Osteoblast (primary cell): ENCODE measurements around the gene BHLHE40. TPM values are rescaled to one million over a fixed set of nuclear protein-coding genes. Genes with fewer than 3 reads are reported as not detected.
A peak's percentile ranks its signal among the peaks of the same experiment; 100 is the strongest.

ENCODE experiments used
- DNase-seq: peaks from one replicate; pipeline ENCODE4 v3.0.0; 2011; ENCODE audit warnings: low spot score, mixed read lengths; ENCODE audit not compliant: insufficient read length; ENCODE audit errors: missing footprints
- H2AFZ ChIP-seq: 2 replicates; pipeline ENCODE4 v1.6.0; 2011; ENCODE audit warnings: mild to moderate bottlenecking, low read length
- H3K27ac ChIP-seq: 2 replicates; pipeline ENCODE4 v1.5.1; 2011; ENCODE audit warnings: mild to moderate bottlenecking, low read depth, low read length, moderate library complexity
- H3K27me3 ChIP-seq: 2 replicates; pipeline ENCODE4 v1.6.0; 2012; ENCODE audit warnings: mild to moderate bottlenecking, control low read depth, inconsistent platforms, low read length, moderate library complexity; ENCODE audit not compliant: insufficient read depth
- H3K36me3 ChIP-seq: 2 replicates; pipeline ENCODE4 v1.5.1; 2011; ENCODE audit warnings: mild to moderate bottlenecking, low read length, control low read depth, moderate library complexity; ENCODE audit not compliant: insufficient read depth
- H3K4me1 ChIP-seq: 2 replicates; pipeline ENCODE4 v1.5.1; 2011; ENCODE audit warnings: mild to moderate bottlenecking, low read length, control low read depth, moderate library complexity; ENCODE audit not compliant: insufficient read depth
- H3K4me2 ChIP-seq: 2 replicates; pipeline ENCODE4 v1.6.0; 2011; ENCODE audit warnings: mild to moderate bottlenecking, low read length; ENCODE audit not compliant: insufficient read depth
- H3K4me3 ChIP-seq: fragments of 200-600 bp; sonication (generic); 3 replicates; pipeline ENCODE4 v1.5.1; 2012; ENCODE audit warnings: mild to moderate bottlenecking, low read length, inconsistent platforms; ENCODE audit not compliant: insufficient read depth
- H3K79me2 ChIP-seq: 2 replicates; pipeline ENCODE4 v1.6.0; 2012; ENCODE audit warnings: mild to moderate bottlenecking, low read length, control low read depth, inconsistent platforms; ENCODE audit not compliant: insufficient read depth
- H3K9me3 ChIP-seq: 2 replicates; pipeline ENCODE4 v1.5.1; 2011; ENCODE audit warnings: low read depth, low read length, control low read depth
- H4K20me1 ChIP-seq: 2 replicates; pipeline ENCODE4 v1.6.0; 2012; ENCODE audit warnings: mild to moderate bottlenecking, low read length, control low read depth; ENCODE audit not compliant: insufficient read depth
- total RNA-seq: library from RNA; depleted of rRNA; stranded (reverse); fragments of >200 nt; gene quantifications from 2 replicates; pipeline ENCODE4 v1.2.3, GENCODE V29; 2012
- TF ChIP-seq, protein P1 (sequence below): IDR thresholded peaks from 2 replicates; pipeline ENCODE4 v1.5.1; 2011; ENCODE audit warnings: mild to moderate bottlenecking, low read depth, low read length, moderate library complexity; ENCODE audit errors: extremely low read depth

BHLHE40 gene
- total RNA-seq, 1 donor = 70.2 TPM

DNA sequence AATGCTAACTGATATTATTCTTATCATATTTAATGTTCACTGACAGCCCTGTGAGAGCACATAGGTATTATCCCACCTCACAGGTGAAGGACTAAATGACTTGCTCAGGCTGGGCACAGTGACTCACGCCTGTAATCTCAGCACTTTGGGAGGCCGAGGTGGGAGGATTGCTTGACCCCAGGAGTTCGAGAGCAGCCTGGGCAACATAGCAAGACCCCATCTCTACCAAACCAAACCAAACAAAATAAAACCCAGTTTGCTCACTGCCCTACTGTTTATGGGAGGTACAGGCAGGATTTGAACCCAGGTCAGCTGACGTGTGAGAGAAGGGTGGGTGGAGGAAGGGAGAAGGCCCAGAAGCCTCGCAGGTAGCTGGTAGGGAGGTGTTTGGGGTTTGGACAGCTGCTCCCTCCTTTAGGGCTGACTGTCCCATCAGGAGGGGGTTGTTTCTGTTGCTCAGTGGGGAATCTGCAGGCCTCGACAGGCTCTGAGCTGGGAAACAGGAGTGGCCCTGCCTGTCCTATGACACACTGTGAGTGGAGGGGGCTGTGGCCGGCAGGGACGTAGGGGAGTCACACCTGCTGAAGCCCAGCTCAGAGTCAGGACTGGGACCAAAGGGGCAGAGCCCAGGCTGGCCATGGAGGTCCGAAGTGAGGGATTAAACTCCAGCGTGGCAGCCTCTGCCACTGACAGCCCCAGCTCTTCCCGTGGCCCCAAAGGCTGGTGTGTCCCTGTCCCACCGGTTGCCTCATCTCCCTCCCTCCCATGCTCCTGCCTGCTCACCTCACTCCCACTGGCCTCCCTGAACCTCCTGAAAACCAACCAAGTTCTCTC is 25.3 kb downstream of the BHLHE40 start:
- TF ChIP-seq, protein P1, sequence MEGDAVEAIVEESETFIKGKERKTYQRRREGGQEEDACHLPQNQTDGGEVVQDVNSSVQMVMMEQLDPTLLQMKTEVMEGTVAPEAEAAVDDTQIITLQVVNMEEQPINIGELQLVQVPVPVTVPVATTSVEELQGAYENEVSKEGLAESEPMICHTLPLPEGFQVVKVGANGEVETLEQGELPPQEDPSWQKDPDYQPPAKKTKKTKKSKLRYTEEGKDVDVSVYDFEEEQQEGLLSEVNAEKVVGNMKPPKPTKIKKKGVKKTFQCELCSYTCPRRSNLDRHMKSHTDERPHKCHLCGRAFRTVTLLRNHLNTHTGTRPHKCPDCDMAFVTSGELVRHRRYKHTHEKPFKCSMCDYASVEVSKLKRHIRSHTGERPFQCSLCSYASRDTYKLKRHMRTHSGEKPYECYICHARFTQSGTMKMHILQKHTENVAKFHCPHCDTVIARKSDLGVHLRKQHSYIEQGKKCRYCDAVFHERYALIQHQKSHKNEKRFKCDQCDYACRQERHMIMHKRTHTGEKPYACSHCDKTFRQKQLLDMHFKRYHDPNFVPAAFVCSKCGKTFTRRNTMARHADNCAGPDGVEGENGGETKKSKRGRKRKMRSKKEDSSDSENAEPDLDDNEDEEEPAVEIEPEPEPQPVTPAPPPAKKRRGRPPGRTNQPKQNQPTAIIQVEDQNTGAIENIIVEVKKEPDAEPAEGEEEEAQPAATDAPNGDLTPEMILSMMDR = no peak
- H3K79me2 ChIP-seq = no peaks in the 10 kb centered on the region
- no peaks in the 10 kb centered on the region for H3K9me3 ChIP-seq
- H3K4me3 ChIP-seq = no peak overlapping the region
- H3K36me3 ChIP-seq = no peaks in the 10 kb centered on the region
- peaks cover 6% of the 10 kb centered on the region for H3K4me1 ChIP-seq
- no peak overlapping the region for H3K4me2 ChIP-seq
- no peak overlapping the region for H2AFZ ChIP-seq
- no peak for DNase-seq
- no peaks in the 10 kb centered on the region for H3K27me3 ChIP-seq
- H4K20me1 ChIP-seq = no peaks in the 10 kb centered on the region
- no peak overlapping the region for H3K27ac ChIP-seq

DNA sequence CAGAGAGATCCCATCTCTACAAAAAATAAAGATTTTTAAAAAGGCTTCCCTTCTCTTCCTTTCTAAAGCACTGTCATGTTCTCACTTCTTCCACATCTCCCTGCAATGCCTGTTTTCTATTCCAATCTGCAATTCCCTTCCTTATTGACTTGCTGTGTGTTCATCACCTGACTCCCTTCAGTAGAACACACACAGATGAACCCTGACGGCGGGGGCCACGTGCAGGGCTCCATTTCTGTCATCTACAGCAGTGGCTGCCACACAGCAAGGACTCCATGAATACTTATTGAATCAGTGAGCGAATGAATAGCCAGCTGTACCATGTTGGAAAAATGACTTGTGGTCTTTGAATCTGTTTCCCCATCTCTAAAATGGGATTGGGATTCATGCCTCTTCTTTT is 26.1 kb downstream of the BHLHE40 start:
- no peaks in the 10 kb centered on the region for H3K27me3 ChIP-seq
- H3K4me1 ChIP-seq = peaks cover 10% of the 10 kb centered on the region
- no peak for DNase-seq
- no peaks in the 10 kb centered on the region for H3K79me2 ChIP-seq
- no peak overlapping the region for H3K27ac ChIP-seq
- no peaks in the 10 kb centered on the region for H4K20me1 ChIP-seq
- no peak overlapping the region for H3K4me2 ChIP-seq
- H3K9me3 ChIP-seq = no peaks in the 10 kb centered on the region
- H2AFZ ChIP-seq = no peak overlapping the region
- no peak overlapping the region for H3K4me3 ChIP-seq
- H3K36me3 ChIP-seq = no peaks in the 10 kb centered on the region
- TF ChIP-seq, protein P1 = no peak

DNA sequence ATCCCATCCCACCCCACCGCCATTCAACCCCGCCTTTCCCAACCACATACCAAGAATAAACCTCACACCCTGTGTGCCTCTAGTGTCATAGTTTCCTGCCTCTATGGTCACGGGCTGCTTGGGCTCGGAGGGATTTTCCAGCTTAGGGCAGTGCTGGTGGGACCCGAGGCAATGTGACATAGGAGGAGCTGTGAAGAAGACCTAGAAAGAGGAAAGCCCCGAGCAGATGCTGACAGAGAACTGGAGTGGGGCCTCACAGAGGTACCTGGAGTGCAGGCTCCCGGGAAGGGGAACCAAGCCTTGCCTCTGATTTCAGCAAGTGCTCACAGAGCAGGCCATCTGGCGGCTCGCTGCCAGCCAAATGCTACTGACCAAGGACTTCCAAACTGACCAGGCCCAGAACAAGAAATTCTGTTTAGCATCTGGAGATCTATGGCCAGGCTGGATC is 27.5 kb downstream of the BHLHE40 start:
- Histone ChIP-seq H3K36me3 (no peaks in the 10 kb centered on the region), H3K9me3 (no peaks in the 10 kb centered on the region), H3K4me1 (peaks cover 10% of the 10 kb centered on the region), H3K27ac (no peak overlapping the region), H3K4me2 (no peak overlapping the region), H3K79me2 (no peaks in the 10 kb centered on the region), H3K4me3 (no peak overlapping the region), H3K27me3 (no peaks in the 10 kb centered on the region), H2AFZ (peak overlapping the region; percentile 58), H4K20me1 (no peaks in the 10 kb centered on the region)
- TF ChIP-seq, protein P1 = no peak
- DNase-seq = no peak

DNA sequence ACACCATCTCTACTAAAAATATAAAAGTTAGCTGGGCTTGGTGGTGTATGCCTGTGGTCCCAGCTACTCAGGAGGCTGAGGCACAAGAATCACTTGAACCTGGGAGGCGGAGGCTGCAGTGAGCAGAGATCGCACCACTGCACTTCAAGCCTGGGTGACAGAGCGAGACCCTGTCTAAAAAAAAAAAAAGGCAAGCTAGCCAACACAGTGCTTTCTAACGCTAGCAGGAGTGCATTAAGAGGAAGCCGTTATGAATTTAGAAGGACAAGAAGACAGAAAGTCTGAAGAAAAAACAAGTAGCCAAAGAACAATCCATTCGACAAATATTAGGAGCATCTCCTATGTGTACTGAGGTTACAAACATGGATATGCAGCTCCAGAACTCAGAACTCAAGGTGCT is 28.6 kb downstream of the BHLHE40 start:
- Histone ChIP-seq H3K4me1 (peaks cover 10% of the 10 kb centered on the region), H4K20me1 (no peaks in the 10 kb centered on the region), H2AFZ (no peak overlapping the region), H3K4me2 (no peak overlapping the region), H3K27me3 (no peaks in the 10 kb centered on the region), H3K9me3 (no peaks in the 10 kb centered on the region), H3K27ac (no peak overlapping the region), H3K36me3 (no peaks in the 10 kb centered on the region), H3K79me2 (no peaks in the 10 kb centered on the region), H3K4me3 (no peak overlapping the region)
- no peak for DNase-seq
- TF ChIP-seq, protein P1 = no peak
